ENCODE data around the gene RBSN.

RBSN gene

DNA sequence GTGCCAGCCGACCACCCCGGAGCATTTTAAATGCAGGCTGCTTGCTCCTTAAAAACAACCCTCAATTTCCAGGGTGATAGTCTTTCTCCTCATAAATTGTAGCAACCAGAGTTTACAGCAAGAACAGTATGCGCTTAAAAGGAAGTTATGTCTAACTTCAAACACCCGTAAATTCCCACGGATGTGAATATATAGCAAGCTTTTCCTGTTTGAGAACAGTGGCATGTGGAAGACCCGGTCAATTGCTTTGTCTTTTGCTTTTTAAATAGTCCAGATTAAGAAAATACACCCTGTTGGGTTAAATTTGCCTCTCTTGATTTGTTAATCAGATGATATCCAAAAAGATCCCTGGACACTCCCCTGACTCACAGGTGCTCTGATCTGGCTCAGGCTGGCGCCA is 54.6 kb downstream of the RBSN start:
- Histone ChIP-seq H3K27me3 (ENCODE audit: control insufficient read depth in 1 of 2, insufficient read depth in 2 of 2, low read length in 2 of 2) (no peaks in the 10 kb centered on the region), H3K4me1 (ENCODE audit: control insufficient read depth, insufficient read depth, low read length) (peaks cover 2% of the 10 kb centered on the region), H3K9ac (ENCODE audit: low read length in 2 of 2) (no peak overlapping the region), H3K36me3 (ENCODE audit: control insufficient read depth in 2 of 2, insufficient read depth in 2 of 2, low read length in 2 of 2) (peaks cover 49 to 69% of the 10 kb centered on the region in 2 donors), H3K4me3 (ENCODE audit: low read length in 2 of 2) (no peak overlapping the region), H3K27ac (ENCODE audit: low read length) (no peak overlapping the region), H3K9me3 (ENCODE audit: control insufficient read depth in 2 of 2, low read length in 2 of 2) (no peaks in the 10 kb centered on the region)

DNA sequence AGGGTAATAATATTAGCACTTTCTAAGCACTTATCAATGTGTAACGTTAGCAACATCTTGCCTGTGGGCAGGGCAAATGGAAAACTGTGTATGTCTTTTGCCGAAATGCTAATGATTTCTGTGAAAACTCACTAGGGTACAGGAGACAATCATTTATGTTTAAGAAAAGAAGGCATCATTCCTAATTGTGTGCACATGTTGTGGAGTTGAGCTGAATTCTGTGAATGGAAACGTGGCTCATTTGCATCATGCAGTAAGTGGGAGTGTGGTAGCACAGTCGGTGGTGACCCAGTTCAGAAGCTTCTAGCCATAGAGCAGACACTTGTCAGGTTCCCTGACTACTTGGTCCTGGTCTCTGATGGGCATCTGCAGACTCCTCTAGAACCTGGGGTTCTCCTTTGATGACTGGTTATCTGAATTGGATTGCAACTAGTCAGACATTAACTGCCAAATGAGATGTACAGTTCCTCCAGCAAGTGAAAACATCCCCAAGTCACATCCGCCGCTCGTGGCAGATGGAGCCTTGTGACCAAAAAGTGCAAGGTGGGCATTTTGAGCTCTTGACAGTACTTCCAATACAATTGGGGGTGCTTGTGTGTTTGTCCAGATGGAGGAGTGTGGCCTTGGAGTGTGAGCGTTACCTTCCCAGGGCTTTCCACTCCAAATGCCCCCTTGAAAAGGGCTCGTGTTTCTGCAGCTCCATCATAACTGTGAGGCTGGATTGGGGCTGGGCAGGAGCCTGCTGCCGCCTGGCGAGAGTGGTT is 55.4 kb downstream of the RBSN start:
- Histone ChIP-seq H3K9ac (ENCODE audit: low read length in 2 of 2) (no peak overlapping the region), H3K27me3 (ENCODE audit: control insufficient read depth in 1 of 2, insufficient read depth in 2 of 2, low read length in 2 of 2) (no peaks in the 10 kb centered on the region)

DNA sequence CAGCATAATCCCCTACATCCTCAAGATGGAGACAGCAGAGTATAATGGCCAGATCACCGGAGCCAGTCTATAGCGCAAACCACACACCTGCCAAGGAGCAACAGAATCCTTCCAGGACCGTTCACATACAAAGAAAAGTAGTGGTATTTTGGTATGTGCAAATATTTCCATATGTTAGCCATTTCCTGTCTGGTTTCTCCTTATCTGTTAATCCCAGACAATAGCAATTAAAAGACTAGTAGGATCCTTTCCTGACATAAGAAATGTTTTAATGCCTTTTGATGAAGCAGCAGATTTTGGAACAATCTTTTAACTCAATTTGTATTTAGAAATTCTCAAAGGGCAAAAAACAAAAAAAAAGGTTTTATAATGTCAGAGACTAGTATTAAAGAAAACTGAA is 56.0 kb downstream of the RBSN start:
- Histone ChIP-seq H3K9ac (ENCODE audit: low read length in 2 of 2) (no peak overlapping the region), H3K9me3 (ENCODE audit: control insufficient read depth in 2 of 2, low read length in 2 of 2) (no peaks in the 10 kb centered on the region), H3K27ac (ENCODE audit: low read length) (no peak overlapping the region), H3K36me3 (ENCODE audit: control insufficient read depth in 2 of 2, insufficient read depth in 2 of 2, low read length in 2 of 2) (peaks cover 42 to 68% of the 10 kb centered on the region in 2 donors), H3K4me1 (ENCODE audit: control insufficient read depth, insufficient read depth, low read length) (peaks cover 2% of the 10 kb centered on the region), H3K27me3 (ENCODE audit: control insufficient read depth in 1 of 2, insufficient read depth in 2 of 2, low read length in 2 of 2) (no peaks in the 10 kb centered on the region), H3K4me3 (ENCODE audit: low read length in 2 of 2) (no peak overlapping the region)

More for the DNA sequence above, 55.4 kb downstream of the RBSN start:
- H3K4me3 ChIP-seq (ENCODE audit: low read length in 2 of 2), result no peak overlapping the region
- no peaks in the 10 kb centered on the region for H3K9me3 ChIP-seq (ENCODE audit: control insufficient read depth in 2 of 2, low read length in 2 of 2)
- H3K36me3 ChIP-seq (ENCODE audit: control insufficient read depth in 2 of 2, insufficient read depth in 2 of 2, low read length in 2 of 2), result peaks cover 43 to 65% of the 10 kb centered on the region in 2 donors
- H3K27ac ChIP-seq (ENCODE audit: low read length), result no peak overlapping the region
- peaks cover 2% of the 10 kb centered on the region for H3K4me1 ChIP-seq (ENCODE audit: control insufficient read depth, insufficient read depth, low read length)

DNA sequence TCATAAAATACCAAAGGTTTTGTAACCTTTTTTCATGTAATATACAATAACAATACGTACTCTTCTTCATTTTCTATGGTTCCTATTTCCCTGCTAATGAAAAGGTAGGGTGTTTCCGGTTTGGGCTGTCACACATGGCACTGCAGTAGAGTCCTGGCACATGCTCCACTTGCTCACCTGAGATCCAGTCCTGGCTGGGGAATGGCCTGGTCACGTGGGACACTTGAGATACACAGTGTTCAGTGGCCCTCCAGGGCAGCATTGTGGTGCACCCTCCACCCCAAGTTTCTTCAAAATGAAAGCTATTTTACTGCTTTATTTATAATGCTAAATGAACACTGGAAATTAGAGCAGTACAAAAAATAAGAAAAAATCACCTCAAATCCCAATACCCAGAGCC is 57.0 kb downstream of the RBSN start:
- Histone ChIP-seq H3K4me1 (ENCODE audit: control insufficient read depth, insufficient read depth, low read length) (peaks cover 2% of the 10 kb centered on the region), H3K27ac (ENCODE audit: low read length) (no peak overlapping the region), H3K36me3 (ENCODE audit: control insufficient read depth in 2 of 2, insufficient read depth in 2 of 2, low read length in 2 of 2) (peaks cover 46 to 69% of the 10 kb centered on the region in 2 donors), H3K27me3 (ENCODE audit: control insufficient read depth in 1 of 2, insufficient read depth in 2 of 2, low read length in 2 of 2) (no peaks in the 10 kb centered on the region), H3K4me3 (ENCODE audit: low read length in 2 of 2) (no peak overlapping the region), H3K9me3 (ENCODE audit: control insufficient read depth in 2 of 2, low read length in 2 of 2) (no peaks in the 10 kb centered on the region), H3K9ac (ENCODE audit: low read length in 2 of 2) (no peak overlapping the region)

DNA sequence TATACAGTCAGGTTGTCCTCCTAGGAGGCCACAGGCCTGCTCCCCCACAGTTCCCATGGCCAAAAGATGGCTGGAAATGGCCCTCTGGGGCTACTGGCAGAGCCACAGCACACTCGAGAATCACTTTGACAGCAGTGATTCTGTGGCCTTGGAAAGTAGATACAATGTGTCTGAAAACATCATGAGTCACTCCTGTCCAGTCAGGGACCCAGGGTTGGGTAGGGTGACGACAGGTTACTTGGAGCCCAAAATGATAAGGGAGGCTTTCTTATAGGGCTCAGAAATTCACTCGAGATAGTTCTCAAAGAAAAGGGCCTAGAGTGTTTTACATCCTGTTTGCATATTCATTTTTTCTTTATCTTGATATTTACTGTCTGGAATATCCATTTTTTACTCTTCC is 58.1 kb downstream of the RBSN start:
- Histone ChIP-seq H3K27me3 (ENCODE audit: control insufficient read depth in 1 of 2, insufficient read depth in 2 of 2, low read length in 2 of 2) (no peaks in the 10 kb centered on the region), H3K4me1 (ENCODE audit: control insufficient read depth, insufficient read depth, low read length) (peaks cover 2% of the 10 kb centered on the region), H3K9me3 (ENCODE audit: control insufficient read depth in 2 of 2, low read length in 2 of 2) (no peaks in the 10 kb centered on the region), H3K27ac (ENCODE audit: low read length) (no peak overlapping the region), H3K9ac (ENCODE audit: low read length in 2 of 2) (no peak overlapping the region), H3K4me3 (ENCODE audit: low read length in 2 of 2) (no peak overlapping the region), H3K36me3 (ENCODE audit: control insufficient read depth in 2 of 2, insufficient read depth in 2 of 2, low read length in 2 of 2) (peaks cover 38 to 65% of the 10 kb centered on the region in 2 donors)

DNA sequence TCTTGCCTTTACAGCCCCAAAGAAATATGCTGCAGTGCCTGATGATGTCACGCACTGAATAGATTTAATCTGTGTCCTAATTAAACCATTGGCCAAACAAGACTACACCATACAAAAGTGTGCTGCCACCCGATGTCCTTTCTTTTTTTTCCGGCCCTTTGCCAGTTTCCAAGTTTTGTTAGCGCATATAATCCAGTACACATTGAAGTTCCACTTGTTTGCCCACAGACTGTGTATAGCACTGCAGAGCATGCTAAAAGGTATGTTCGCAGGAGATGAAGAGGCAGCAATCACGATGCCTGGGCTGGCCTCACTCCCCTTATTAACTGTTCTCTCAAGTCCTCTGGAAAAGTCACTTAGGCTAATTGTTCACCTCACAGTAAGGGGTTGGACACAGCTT is 60.6 kb downstream of the RBSN start:
- H3K9me3 ChIP-seq (ENCODE audit: control insufficient read depth in 2 of 2, low read length in 2 of 2), result no peaks in the 10 kb centered on the region
- no peaks in the 10 kb centered on the region for H3K4me1 ChIP-seq (ENCODE audit: control insufficient read depth, insufficient read depth, low read length)
- no peak overlapping the region for H3K4me3 ChIP-seq (ENCODE audit: low read length in 2 of 2)
- H3K27ac ChIP-seq (ENCODE audit: low read length), result no peak overlapping the region
- peaks cover 36 to 61% of the 10 kb centered on the region in 2 donors for H3K36me3 ChIP-seq (ENCODE audit: control insufficient read depth in 2 of 2, insufficient read depth in 2 of 2, low read length in 2 of 2)
- no peak overlapping the region for H3K9ac ChIP-seq (ENCODE audit: low read length in 2 of 2)
- no peaks in the 10 kb centered on the region for H3K27me3 ChIP-seq (ENCODE audit: control insufficient read depth in 1 of 2, insufficient read depth in 2 of 2, low read length in 2 of 2)

DNA sequence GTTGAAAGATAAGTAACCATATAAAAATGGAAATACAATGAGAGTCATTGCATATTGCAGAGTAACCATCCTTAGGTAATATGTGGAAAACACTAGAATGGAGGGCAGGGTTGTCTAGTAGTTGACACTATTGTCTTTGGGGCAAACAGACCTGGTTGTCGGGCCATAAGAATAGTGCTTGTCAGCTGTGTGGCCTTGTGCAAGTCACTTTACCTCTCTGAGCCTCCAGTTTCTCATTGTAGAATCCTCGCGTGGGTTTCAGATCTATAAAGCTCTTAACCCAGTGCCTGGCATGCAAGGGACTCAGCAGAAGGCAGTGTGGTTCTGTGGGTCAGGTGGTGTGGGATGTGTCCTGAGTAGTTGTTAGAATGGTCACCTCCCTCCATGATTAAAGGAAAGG is 65.8 kb downstream of the RBSN start:
- Histone ChIP-seq H3K9ac (ENCODE audit: low read length in 2 of 2) (no peak overlapping the region), H3K36me3 (ENCODE audit: control insufficient read depth in 2 of 2, insufficient read depth in 2 of 2, low read length in 2 of 2) (peaks cover 49 to 66% of the 10 kb centered on the region in 2 donors), H3K27ac (ENCODE audit: low read length) (no peak overlapping the region), H3K27me3 (ENCODE audit: control insufficient read depth in 1 of 2, insufficient read depth in 2 of 2, low read length in 2 of 2) (no peaks in the 10 kb centered on the region), H3K4me3 (ENCODE audit: low read length in 2 of 2) (no peak overlapping the region), H3K9me3 (ENCODE audit: control insufficient read depth in 2 of 2, low read length in 2 of 2) (no peaks in the 10 kb centered on the region), H3K4me1 (ENCODE audit: control insufficient read depth, insufficient read depth, low read length) (no peaks in the 10 kb centered on the region)

DNA sequence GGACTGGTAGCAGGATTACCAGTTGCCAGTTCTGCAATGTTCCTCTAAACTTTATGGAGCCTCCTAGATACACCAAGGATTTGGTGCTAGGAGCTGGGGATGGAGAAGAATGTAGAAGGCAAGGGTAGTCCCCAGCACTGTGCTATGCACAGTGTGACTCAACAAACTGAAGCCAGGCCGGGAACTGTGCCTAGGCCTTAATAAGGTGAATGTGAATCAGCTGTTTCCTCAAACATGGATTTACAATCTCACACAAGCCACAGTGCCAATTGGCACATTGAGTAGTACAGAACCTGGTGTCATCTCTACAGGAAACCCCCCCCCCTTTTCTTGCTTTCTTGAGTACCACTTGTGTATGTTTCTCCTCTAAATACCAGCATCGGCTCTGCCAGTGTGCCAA is 66.3 kb downstream of the RBSN start:
- Histone ChIP-seq H3K4me1 (ENCODE audit: control insufficient read depth, insufficient read depth, low read length) (no peaks in the 10 kb centered on the region), H3K4me3 (ENCODE audit: low read length in 2 of 2) (no peak overlapping the region), H3K27me3 (ENCODE audit: control insufficient read depth in 1 of 2, insufficient read depth in 2 of 2, low read length in 2 of 2) (no peaks in the 10 kb centered on the region), H3K9me3 (ENCODE audit: control insufficient read depth in 2 of 2, low read length in 2 of 2) (no peaks in the 10 kb centered on the region), H3K27ac (ENCODE audit: low read length) (no peak overlapping the region), H3K36me3 (ENCODE audit: control insufficient read depth in 2 of 2, insufficient read depth in 2 of 2, low read length in 2 of 2) (peaks cover 46 to 62% of the 10 kb centered on the region in 2 donors), H3K9ac (ENCODE audit: low read length in 2 of 2) (no peak overlapping the region)

DNA sequence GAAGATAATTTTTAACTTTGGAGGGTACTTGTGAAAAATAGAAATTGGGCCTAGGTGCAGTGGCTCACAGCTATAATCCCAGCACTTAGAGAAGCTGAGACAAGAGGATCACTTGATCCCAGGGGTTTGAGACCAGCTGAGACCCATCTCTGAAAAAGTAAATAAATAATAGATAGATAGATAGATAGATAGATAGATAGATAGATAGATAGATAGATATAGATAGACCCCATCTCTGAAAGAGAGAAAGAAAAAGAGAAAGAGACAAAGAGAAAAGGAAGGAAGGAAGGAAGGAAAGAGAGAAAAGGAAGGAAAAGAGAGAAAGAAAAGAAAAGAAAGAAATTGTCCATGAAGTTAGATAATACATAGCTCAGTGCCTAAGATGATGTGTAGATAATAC is 69.3 kb downstream of the RBSN start:
- no peak overlapping the region for H3K4me3 ChIP-seq (ENCODE audit: low read length in 2 of 2)
- H3K9me3 ChIP-seq (ENCODE audit: control insufficient read depth in 2 of 2, low read length in 2 of 2), result no peaks in the 10 kb centered on the region
- H3K27ac ChIP-seq (ENCODE audit: low read length), result no peak overlapping the region
- no peaks in the 10 kb centered on the region for H3K4me1 ChIP-seq (ENCODE audit: control insufficient read depth, insufficient read depth, low read length)
- no peaks in the 10 kb centered on the region for H3K27me3 ChIP-seq (ENCODE audit: control insufficient read depth in 1 of 2, insufficient read depth in 2 of 2, low read length in 2 of 2)
- peaks cover 48 to 54% of the 10 kb centered on the region in 2 donors for H3K36me3 ChIP-seq (ENCODE audit: control insufficient read depth in 2 of 2, insufficient read depth in 2 of 2, low read length in 2 of 2)
- H3K9ac ChIP-seq (ENCODE audit: low read length in 2 of 2), result no peak overlapping the region

DNA sequence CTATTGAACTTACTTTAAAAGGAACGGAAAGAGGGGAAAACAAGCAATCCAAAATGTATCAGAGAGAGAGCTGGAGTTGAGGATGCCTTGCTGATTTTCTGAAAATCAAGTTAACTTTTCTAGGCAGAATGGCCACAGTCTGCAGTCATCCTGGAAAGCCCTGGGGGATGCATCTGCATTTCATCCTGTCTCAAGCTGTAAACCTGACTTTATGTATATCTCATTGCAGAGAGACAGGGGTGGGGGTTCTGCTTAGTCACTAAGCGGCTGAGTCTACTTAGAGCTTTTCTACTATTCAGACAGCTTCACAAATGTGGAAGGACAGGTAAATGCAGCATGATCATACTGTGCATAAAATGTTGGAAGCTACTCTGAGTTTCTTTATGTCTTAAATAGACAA is 75.2 kb downstream of the RBSN start:
- Histone ChIP-seq H3K4me1 (ENCODE audit: control insufficient read depth, insufficient read depth, low read length) (no peaks in the 10 kb centered on the region), H3K27ac (ENCODE audit: low read length) (no peak overlapping the region), H3K36me3 (ENCODE audit: control insufficient read depth in 2 of 2, insufficient read depth in 2 of 2, low read length in 2 of 2) (peaks cover 42 to 48% of the 10 kb centered on the region in 2 donors), H3K9ac (ENCODE audit: low read length in 2 of 2) (no peak overlapping the region), H3K4me3 (ENCODE audit: low read length in 2 of 2) (no peak overlapping the region), H3K9me3 (ENCODE audit: control insufficient read depth in 2 of 2, low read length in 2 of 2) (no peaks in the 10 kb centered on the region), H3K27me3 (ENCODE audit: control insufficient read depth in 1 of 2, insufficient read depth in 2 of 2, low read length in 2 of 2) (no peaks in the 10 kb centered on the region)

DNA sequence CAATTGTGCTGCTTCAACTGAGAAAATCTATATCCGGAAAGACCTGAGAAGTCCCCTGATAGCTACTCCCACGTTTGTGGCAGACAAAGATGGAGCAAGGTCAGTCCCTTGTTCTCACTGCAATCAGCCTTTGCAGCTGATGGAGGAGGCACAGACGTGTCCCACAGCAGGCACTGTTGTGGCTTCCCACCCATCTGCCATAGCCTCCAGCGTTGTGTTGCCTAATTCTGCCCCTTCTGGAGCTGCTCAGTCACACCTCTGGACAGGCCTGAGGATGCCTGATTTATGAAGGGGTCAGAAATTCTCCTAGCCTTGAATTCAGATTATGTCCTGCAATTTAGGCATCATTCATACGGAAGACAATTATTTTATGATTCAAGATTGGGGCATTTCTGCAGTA is 75.7 kb downstream of the RBSN start:
- Histone ChIP-seq H3K4me3 (ENCODE audit: low read length in 2 of 2) (no peak overlapping the region), H3K4me1 (ENCODE audit: control insufficient read depth, insufficient read depth, low read length) (no peaks in the 10 kb centered on the region), H3K9me3 (ENCODE audit: control insufficient read depth in 2 of 2, low read length in 2 of 2) (no peaks in the 10 kb centered on the region), H3K9ac (ENCODE audit: low read length in 2 of 2) (no peak overlapping the region), H3K27me3 (ENCODE audit: control insufficient read depth in 1 of 2, insufficient read depth in 2 of 2, low read length in 2 of 2) (no peaks in the 10 kb centered on the region), H3K36me3 (ENCODE audit: control insufficient read depth in 2 of 2, insufficient read depth in 2 of 2, low read length in 2 of 2) (peaks cover 37 to 48% of the 10 kb centered on the region in 2 donors), H3K27ac (ENCODE audit: low read length) (no peak overlapping the region)
